Activated CD4-positive, alpha-beta T cell treated with anti-CD3 and anti-CD28 coated beads, Interleukin-2, amount 50 U/mL, for 48 hours (primary cell): ENCODE data around the gene LRRC14B.
"Not testable (repeated sequence)": the region's sequence is repeated elsewhere in the genome, so short reads cannot be mapped to it uniquely, and the experiment has no call there.

Experiments used
- DNase-seq, 2 experiments: peaks; one replicate each; pipeline ENCODE4 v3.0.0-alpha.2; 2020

LRRC14B gene

DNA sequence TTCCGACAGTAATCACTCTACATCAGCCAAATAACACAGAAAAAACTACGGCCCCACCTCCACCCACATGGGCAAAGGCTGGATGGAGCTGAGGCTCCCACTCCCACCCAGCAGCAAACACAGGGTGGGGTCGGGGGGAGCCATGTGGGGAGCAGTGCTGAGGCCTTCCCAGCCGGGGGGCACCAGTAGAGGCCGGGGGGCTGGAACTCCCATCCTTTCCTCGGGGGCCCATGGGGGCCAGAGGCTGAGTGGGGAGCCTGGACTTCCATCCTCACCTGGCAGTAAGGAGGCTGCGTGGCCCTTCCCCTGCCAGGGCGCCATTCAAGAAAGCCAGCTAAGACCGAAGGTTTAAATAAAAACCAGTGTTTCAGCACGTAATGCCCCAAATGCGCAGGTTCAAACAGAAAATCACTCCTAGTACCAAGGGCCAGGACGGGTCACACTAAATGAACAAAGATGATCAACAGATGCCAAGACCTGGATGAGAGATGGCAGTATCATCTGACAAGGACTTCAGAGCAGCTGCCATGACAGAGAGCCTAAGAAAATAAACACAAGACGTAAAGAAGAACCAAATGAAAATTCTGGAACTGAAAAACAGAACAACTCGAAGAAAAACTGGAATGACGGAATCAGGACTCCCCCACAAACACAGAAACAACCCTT is 17.3 kb downstream of the LRRC14B start:
- DNase-seq, result no peak

DNA sequence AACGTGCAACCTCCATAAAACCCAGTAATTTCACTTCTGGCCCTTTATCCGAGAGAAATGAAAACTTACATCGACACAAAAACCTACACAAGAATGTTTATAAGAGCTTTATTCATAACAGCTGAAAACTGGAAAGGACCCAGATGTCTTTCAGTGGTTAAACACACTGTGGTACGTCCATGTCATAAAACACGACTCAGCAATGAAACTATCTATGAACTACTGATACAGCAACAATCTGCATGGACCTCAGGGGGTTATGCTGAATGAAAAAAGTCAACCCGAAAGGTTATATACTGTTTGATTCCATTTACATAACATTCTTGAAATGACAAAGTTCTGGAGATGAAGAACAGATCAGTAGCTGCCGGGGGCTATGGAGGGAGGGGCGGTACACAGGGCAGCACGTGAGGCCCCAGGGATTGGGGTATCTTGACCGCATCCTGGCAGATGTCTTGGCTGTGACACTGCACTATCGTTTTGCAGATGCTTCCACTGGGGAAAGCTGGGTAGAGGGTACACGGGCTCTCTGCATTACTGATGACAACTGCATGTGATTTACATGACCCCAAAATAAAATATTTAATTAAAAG is 22.6 kb downstream of the LRRC14B start:
- no peak for DNase-seq

DNA sequence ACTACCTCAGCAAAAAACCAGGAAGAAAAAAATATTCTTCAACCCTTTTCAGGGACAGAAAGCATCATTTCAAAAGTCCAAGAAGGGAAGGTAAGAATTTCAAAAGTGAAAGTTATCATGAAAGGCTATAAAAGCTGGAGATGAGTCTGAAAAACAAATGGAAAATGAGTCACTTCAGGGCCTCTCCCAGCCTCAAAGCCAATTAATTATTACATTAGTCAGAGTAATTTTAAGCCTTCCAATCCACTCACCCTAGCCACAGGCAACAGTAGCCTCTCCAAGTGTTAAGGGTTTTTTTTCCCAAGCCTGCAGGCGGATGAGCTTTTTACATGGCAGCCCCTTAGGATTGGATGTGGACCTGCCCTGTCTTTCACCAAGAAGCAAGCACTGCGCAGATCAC is 24.0 kb downstream of the LRRC14B start:
- not testable (repeated sequence) for DNase-seq

DNA sequence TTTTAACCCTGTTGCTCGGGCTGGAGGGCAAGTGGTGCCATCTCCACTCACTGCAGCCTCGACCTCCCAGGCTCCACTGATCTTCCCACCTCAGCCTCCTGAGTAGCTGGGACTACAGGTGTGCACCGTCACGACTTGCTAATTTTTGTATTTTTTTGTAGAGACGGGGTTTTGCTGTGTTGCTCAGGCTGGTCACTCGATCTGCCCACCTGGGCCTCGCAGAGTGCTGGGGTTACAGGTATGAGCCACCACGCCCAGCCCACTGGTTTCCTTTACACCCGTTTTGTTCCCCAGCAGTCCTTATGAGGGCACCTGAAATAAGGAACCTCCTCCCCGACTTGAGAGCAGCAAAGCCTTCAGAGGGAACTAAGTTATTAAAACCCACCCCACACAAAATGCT is 24.8 kb downstream of the LRRC14B start:
- not testable (repeated sequence) for DNase-seq

DNA sequence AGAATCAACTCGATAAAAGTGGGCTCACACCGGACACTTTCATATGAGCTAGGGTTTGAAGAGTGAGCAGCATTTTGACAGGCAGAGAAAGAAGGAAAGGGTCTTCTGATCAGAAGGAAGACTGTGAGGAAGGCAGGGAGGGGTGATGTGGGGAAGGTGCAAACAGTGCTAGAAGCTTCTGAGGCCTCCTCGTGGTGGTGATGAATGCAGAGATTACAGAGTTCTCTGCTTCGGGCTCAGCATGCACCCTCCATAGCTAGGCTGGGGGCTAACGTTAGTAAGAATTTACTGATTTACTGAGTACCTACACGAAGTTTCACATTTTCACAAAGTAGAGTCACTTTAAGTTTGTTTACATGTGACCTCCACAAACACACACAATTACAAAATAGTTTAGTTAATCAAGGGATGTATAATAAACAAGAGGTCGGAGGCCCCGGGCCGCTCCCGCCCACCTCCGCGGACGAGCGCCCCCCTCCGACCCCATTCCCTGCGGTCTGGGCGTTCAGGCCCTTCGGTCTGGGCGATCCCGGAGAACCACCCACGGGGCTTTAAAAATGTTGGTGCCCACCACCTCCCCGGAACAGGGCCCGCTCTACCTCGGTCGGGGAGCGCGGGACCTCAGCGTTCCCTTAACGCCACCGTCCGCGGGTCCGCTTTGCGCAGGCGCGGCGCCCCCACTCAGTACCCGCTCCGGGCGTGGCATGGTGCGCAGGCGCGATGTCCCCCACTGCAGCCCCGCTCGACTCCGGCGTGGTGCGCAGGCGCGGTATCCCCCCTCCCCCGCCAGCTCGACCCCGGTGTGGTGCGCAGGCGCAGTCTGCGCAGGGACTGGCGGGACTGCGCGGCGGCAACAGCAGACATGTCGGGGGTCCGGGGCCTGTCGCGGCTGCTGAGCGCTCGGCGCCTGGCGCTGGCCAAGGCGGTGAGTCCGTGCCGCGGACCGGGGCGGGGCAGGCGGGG is 26.5 kb downstream of the LRRC14B start, which contains the start of the genes CCDC127 and SDHA:
CCDC127 (minus strand) TSS at position 660 of the 963 bp plus-strand sequence. CDS start 1,304 bp downstream, outside the sequence.
SDHA (plus strand) TSS at position 827 of the 963 bp plus-strand sequence; CDS start at position 863, 36 bp downstream.
- peak; percentile 95 to 96 for DNase-seq

DNA sequence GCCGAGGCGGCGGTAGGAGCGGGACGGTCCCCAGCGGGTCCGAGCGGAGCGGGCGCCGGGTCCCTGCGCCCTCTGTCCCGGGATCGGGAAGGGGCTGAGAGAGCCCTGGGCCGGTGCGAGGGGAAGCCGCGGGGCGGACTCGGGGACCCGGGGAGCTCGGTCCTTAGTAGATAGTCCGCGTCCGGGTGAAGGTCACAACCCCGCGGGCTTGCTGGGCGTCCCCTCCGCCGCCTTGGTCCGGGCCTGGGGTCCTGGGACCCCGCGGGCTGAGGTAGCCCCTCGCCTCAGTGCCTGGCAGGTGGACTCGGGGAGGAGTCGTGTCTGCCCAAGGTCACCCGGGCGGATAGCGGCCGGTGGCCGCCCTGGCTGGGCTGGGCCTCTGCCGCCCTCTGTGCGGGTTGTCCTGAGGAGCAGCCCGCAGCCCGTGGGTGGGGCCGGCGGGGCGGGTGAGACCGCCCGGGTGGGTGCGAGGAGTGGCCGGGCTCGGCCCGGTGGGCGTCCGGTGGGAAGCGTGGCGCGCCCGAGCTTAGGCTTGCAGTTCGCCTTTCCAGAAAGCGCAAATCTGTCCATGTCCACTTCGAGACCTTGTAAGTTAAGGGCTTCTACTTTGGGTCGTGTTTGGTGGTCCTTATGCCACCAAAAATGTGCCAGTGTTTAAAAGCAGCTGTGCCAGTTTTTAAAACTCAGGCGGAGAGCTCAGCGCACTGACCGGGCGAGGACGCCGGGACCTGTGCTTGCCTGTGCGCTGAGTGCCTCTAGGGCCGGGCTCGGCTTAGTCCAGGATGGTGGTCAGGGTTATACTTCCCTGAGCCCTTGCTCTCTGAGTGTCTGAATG is 27.4 kb downstream of the LRRC14B start:
- DNase-seq, result peak; percentile 16 to 29

DNA sequence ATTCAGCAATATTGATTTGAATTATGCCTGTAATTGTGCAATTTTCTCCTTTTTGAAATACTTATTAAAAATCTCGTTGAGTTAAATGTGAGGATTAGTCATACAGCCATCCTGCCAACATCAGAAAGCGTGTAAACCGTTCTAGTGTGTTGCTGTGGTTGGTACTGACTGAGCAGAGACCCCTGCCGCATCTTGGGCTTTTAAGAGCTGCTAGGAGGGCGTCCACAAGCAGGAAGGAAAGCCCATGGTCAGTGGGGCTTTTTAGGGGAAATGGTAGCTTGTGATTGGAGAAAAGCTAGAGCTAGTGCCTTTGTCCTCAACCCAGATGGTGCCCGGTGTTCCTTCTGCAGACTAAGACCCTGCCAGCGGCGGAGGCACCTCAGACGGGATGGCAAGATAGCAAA is 28.2 kb downstream of the LRRC14B start:
- peak; percentile 7 to 18 for DNase-seq

DNA sequence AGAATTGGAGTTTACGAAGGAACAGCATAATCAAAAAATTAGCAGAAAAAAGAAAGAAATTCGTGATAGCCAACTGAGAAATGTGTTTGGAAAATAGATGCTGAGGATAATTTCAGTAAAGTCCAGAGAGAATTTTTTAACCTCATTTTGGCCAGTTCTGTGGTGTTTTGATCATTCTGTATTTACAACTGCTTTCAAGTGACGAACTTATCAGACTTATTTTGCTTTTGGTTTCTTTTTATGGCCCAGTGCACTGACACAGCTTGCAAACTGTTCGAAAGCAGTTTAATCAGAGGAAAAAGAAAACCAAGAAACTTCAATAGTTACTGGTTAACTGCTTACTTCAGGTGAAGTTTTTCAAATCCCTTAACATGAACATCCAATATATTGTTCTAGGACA is 28.7 kb downstream of the LRRC14B start:
- no peak for DNase-seq

DNA sequence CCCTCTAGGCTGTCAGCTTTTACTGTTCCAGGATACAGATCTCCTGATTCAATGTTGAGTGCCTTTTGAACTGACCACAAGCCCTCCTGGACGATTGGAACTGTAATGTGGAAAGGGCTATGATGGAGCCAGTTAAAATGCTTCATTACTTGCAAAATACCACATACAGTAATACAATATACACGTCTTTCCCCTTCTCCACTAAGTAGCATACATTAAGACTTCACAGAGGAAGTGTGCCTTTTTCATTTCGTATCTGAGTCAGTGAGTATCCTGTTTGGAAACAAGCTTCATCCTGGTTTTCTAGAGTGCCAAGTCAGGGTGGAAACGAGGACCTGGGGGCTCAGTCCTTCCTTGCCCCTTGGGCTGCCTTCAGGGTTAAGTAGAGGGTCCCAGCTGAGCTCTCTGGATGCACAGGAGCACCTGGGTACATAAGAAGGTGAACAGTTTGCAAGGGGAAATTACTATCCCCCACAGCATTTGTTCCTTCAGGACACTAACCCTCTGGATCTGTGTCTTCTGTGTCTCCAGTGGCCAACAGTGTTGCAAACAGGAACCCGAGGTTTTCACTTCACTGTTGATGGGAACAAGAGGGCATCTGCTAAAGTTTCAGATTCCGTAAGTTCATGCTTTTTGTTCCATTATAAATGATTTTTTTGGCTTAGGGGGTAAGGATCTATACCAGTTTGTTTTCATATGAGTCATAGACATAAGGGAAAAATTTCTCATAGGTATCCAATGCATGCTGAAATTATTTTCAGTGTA is 31.8 kb downstream of the LRRC14B start:
- not testable (repeated sequence) for DNase-seq

DNA sequence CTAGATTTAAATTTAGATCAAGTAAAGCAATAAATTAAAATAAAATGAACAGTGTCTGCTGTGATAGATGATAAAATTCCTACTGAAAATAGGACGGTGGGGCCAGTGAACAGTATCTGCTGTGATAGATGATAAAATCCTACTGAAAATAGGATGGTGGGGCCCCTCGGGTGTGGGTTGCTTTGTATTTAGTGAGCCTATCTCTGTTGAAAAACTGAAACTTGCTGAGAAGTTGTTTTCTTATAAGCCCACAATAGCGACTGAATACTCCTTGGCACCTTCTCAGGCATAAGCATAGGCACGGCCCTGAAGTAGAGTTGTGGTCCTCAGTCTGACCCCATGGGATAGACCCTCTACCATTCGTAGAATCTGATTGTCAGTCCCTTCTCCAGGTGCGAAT is 32.5 kb downstream of the LRRC14B start:
- DNase-seq, result no peak

DNA sequence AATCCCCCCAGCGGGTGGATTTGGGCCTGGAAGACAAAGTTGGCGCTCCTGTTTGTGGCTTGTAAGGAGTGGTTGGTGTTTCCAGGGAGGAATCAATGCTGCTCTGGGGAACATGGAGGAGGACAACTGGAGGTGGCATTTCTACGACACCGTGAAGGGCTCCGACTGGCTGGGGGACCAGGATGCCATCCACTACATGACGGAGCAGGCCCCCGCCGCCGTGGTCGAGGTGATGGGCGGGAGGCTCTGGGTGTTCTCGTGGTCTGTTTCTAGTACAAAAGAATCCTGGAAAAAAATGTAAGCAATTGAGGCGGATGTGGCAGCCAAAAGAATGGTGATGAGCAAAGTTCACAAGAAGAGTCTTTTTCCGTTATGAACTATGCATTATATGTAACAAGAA is 34.0 kb downstream of the LRRC14B start:
- no peak for DNase-seq

DNA sequence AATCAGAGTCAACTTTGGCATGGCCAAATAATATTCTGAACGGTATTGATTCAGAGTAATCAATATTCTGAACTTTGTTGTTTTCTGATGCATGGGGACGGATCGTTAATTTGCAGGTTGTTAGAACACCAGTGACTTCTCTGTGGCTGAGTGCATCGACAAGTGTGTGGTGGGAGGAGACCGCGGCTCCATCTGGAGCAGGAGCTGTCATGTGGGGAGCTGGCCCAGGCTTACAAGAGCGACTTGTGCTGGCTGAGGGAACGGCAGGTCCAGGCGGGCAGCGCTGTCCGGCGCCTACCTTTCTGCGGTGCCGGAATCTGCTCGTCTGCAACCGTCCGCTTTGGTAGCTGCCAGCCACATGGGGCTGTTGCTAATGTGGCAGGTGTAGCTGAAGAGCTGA is 36.1 kb downstream of the LRRC14B start:
- not testable (repeated sequence) for DNase-seq

DNA sequence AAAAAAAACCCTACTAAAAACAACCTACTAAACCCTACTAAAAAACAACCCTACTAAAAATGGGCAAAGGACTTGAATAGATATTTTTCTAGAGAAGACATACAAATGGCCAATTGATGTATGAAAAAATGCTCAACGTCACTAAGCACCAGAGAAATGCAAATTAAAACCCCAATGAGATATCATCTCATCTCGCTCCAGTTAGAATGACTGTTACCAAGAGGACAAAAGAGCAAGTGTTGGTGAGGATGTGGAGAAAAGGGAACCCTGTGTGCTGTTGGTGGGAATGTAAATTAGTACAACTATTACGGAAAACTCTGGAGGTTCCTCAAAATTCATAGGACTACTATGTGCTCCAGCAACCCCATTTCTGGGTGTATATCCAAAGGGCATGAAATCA is 37.6 kb downstream of the LRRC14B start:
- no peak for DNase-seq

DNA sequence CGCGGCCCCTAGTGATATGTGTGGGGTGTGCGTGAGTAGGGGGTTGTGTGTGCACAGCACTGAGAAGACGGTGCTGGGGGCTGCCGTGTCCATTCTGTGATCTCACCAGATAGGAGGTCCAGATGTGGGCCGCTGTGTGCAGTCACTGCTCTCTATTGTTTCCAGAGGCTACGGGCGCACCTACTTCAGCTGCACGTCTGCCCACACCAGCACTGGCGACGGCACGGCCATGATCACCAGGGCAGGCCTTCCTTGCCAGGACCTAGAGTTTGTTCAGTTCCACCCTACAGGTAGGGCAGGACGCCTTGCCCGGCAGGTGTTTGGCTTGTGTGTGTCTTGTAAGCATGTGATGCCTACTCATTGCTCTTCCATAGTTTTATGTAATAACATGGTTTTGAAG is 39.4 kb downstream of the LRRC14B start:
- DNase-seq, result no peak

DNA sequence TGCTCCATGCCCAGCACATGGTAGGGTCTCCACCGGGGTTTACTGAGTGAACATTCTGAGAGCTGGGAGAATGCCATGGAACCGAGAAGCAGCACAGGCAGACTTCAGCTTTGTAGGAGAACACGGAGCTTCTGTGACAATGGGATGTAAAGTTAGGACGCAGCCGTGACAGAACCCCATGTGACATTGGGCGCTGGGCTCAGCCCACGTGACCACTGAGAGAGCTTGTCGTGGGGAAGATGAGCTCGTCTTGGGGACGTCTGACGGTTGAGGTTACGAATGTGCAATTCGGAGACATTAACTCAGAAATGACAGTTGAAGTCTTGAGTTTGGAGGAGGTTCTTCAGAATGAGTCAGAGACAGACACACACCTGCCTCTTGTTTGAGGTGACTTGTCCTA is 40.4 kb downstream of the LRRC14B start:
- no peak for DNase-seq

DNA sequence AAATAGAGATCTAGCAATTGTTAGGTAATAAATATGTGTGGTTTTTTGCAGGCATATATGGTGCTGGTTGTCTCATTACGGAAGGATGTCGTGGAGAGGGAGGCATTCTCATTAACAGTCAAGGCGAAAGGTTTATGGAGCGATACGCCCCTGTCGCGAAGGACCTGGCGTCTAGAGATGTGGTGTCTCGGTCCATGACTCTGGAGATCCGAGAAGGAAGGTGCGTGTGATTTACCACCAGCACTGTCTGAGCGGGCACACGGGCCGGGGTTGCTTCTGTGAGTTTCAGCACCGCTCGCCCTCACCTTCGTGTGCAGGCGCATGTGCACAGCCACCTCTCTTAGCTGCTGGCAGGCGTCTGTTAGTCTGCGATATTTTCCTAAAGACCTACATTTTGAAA is 42.1 kb downstream of the LRRC14B start:
- not testable (repeated sequence) for DNase-seq

DNA sequence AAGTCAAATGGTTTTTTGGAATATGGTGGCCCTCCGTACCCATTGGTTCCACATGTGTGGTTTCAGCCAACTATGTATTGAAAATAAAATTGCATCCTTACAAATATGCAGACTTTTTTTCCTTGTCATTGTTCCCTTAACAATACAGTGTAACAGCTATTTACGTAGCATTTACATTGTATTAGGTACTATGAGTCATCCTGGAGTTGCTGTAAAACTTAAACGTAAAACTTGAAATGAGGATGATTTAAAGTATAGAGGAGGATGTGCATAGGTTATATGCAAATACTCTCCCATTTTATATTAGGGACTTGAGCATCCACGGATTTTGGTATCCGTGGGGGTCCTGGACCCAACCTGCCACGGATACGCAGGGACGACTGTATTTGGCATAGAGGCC is 43.2 kb downstream of the LRRC14B start:
- DNase-seq, result no peak

DNA sequence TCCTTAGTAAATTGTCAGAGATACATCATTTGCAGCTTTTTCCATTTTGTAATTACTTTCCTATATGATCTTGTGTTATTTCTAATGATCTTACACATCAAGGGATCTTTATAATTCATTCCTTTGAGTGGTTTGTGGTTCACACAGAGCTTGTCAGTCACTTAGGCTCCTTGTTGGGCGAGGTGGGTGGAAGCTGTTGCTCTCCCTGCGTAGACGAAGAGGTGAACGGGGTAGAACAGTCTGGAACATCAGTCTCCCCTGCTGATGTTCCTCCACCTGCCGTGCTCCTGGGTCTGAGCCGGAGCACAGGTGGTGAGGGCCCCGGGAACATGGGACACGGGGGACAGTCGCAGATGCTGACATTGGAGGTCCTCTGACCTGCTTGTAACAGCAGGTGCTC is 44.2 kb downstream of the LRRC14B start:
- not testable (repeated sequence) for DNase-seq

DNA sequence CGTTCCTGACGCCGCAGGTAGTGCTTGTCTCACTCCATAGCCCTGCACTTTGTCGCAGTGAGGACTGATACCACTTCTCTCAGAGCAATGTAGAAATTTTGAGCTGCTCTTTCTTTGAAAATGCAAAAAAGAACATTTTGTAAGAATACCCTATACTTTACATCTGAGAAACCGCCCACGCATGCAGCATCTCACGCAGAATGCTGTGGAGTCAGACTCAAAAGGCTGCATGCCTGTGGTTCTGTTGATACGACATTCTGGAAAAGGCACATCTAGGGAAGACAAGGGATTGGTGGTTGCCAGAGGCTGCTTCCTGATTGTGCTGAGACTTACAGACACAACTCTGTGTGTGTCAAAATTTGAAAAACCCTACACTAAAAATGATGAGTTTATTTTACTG is 46.6 kb downstream of the LRRC14B start:
- not testable (repeated sequence) for DNase-seq

DNA sequence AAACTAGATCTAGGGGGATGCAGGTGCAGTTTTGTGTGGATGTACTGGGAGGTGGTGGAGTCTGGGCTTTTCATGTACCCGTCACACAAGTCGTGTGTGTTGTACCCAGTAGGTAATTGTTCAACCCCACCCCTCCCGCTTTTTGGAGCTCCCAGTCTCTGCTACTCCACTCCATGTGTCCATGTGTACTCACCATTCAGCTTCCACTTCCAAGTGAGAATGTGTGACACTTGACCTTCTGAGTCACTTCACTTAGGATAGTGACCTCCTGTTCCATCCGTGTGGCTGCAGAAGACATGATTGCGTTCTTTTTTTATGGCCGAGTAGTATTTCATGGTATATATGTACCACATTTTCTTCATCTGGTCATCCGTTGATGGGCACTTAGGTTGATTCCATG is 49.3 kb downstream of the LRRC14B start:
- DNase-seq, result not testable (repeated sequence)

DNA sequence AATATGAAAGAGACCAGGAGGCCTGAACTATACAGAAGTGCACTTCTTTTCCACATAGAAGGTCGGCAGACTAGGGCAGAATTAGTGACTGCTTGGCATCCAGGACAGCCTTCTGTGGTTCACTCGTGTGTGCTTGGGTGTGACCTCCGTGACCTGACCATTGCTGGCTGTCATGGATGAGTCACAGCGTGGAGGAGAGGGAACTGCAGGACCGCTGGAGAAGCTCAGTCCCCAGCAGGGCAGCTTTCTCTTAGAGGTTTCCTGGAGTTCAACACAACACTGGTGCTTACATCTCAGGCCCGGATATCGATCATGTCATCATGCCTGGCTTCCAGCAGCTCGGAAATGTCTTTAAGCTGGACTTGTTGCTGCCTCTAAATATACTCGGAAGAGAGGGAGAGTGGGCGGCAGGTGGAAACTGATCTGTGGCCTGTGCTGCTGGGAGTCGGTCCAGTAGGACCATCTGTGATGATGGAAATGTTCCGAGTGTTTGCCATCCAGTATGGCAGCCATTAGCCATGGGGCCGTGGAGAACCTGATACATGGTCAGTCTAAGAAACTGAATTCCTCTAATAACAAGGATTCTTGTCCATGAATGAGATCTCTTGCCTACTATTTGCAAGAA is 49.9 kb downstream of the LRRC14B start:
- not testable (repeated sequence) for DNase-seq
